GM21360 (cell line): ENCODE data around the gene TMEM184C.

Source experiments
- ATAC-seq: cut with Tn5 transposase; IDR thresholded peaks from one replicate; pipeline ENCODE4 v1.9.1; 2021; ENCODE audit warnings: mild to moderate bottlenecking, moderate library complexity; ENCODE audit not compliant: unreplicated experiment

The TMEM184C gene

GRCh38 chr4:147599206-147599605, 18.0 kb upstream of the TMEM184C start:
- ATAC-seq: no peak

GRCh38 chr4:147599769-147600168, 17.4 kb upstream of the TMEM184C start:
- ATAC-seq: no peak

- no peak for ATAC-seq
Observed at GRCh38 chr4:147605499-147605898, 11.7 kb upstream of the TMEM184C start.

GRCh38 chr4:147607471-147607870, 9.7 kb upstream of the TMEM184C start:
- ATAC-seq: no peak

GRCh38 chr4:147610686-147611085, 6.5 kb upstream of the TMEM184C start:
- ATAC-seq: no peak

GRCh38 chr4:147616849-147617172, 386 bp upstream of the TMEM184C start:
- peak; percentile 8 for ATAC-seq

GRCh38 chr4:147617841-147618691, 869 bp downstream of the TMEM184C start:
- peak; percentile 10 for ATAC-seq

- ATAC-seq: no peak
Observed at GRCh38 chr4:147620315-147620714, 3.1 kb downstream of the TMEM184C start.

- ATAC-seq: no peak
Observed at GRCh38 chr4:147625733-147626132, 8.5 kb downstream of the TMEM184C start.

- ATAC-seq: no peak
Observed at GRCh38 chr4:147626903-147627302, 9.7 kb downstream of the TMEM184C start.

GRCh38 chr4:147628415-147628814, 11.2 kb downstream of the TMEM184C start:
- no peak for ATAC-seq

- no peak for ATAC-seq
Observed at GRCh38 chr4:147629783-147630730, 12.9 kb downstream of the TMEM184C start.

GRCh38 chr4:147633113-147633512, 15.9 kb downstream of the TMEM184C start:
- ATAC-seq: no peak

GRCh38 chr4:147633643-147634042, 16.4 kb downstream of the TMEM184C start:
- ATAC-seq: no peak

- ATAC-seq: no peak
Observed at GRCh38 chr4:147635348-147635747, 18.2 kb downstream of the TMEM184C start.

- ATAC-seq: no peak
Observed at GRCh38 chr4:147638365-147638764, 21.2 kb downstream of the TMEM184C start.

GRCh38 chr4:147638942-147639341, 21.7 kb downstream of the TMEM184C start:
- ATAC-seq: no peak

- ATAC-seq: no peak
Observed at GRCh38 chr4:147639388-147639787, 22.2 kb downstream of the TMEM184C start.

GRCh38 chr4:147640331-147640730, 23.1 kb downstream of the TMEM184C start:
- ATAC-seq: no peak

GRCh38 chr4:147643616-147644015, 26.4 kb downstream of the TMEM184C start:
- no peak for ATAC-seq

- ATAC-seq: no peak
Observed at GRCh38 chr4:147644471-147644870, 27.3 kb downstream of the TMEM184C start.

GRCh38 chr4:147645099-147645498, 27.9 kb downstream of the TMEM184C start:
- ATAC-seq: no peak
